Activated CD8-positive, alpha-beta T cell treated with anti-CD3 and anti-CD28 coated beads for 36 hours (primary cell): ENCODE measurements around the gene GRAMD2B. TPM values are rescaled to one million over a fixed set of nuclear protein-coding genes. Genes with fewer than 3 reads are reported as not detected.

ENCODE experiments used
- ATAC-seq: fragments of 200-7000 bp; cut with Tn5 transposase; one replicate; pipeline ENCODE4 v1.10.0; 2021; ENCODE audit warnings: mild to moderate bottlenecking, moderate library complexity
- CTCF ChIA-PET: fragments of 350-600 bp; sonication (Branson Sonifier 250); formaldehyde crosslinking; loops from one replicate; lab custom pipeline; 2021; ENCODE audit warnings: antibody characterized with exemption; lab: Charles Lee
- POLR2A ChIA-PET: fragments of 350-600 bp; sonication (Branson Sonifier 250); formaldehyde crosslinking; loops from one replicate; lab custom pipeline; 2021; ENCODE audit warnings: antibody characterized with exemption; lab: Charles Lee
- DNase-seq: peaks from one replicate; pipeline ENCODE4 v3.0.0-alpha.2; 2020
- H3K27ac Mint-ChIP-seq: one replicate; pipeline ENCODE4 v1.8.0; 2021; ENCODE audit warnings: mild to moderate bottlenecking, mixed read lengths
- H3K27me3 Mint-ChIP-seq: one replicate; pipeline ENCODE4 v1.8.0; 2021; ENCODE audit warnings: mixed read lengths
- H3K36me3 Mint-ChIP-seq: one replicate; pipeline ENCODE4 v1.8.0; 2021; ENCODE audit warnings: low read depth, mixed read lengths
- H3K4me1 Mint-ChIP-seq: one replicate; pipeline ENCODE4 v1.8.0; 2021; ENCODE audit warnings: low read depth, mixed read lengths
- H3K4me3 Mint-ChIP-seq: one replicate; pipeline ENCODE4 v1.8.0; 2021; ENCODE audit warnings: mild to moderate bottlenecking, moderate library complexity, mixed read lengths
- H3K9me3 Mint-ChIP-seq: one replicate; pipeline ENCODE4 v1.8.0; 2021; ENCODE audit warnings: mixed read lengths
- CTCF ChIP-seq: fragments of 200-600 bp; IDR thresholded peaks from one replicate; pipeline ENCODE4 v1.8.0; 2022; ENCODE audit warnings: antibody characterized with exemption, mild to moderate bottlenecking
- intact Hi-C: fragments of 100-400 bp; cut with micrococcal nuclease; formaldehyde crosslinking; loops from one replicate; pipeline ENCODE4 v1.10.0; 2022
- total RNA-seq, 2 experiments: library from RNA; stranded (reverse); gene quantifications; one replicate each; pipeline ENCODE4 v1.2.3, GENCODE V29; 2021

The GRAMD2B gene
- total RNA-seq, 2 experiments from 2014 or later = 8.0 to 8.4 TPM

DNA sequence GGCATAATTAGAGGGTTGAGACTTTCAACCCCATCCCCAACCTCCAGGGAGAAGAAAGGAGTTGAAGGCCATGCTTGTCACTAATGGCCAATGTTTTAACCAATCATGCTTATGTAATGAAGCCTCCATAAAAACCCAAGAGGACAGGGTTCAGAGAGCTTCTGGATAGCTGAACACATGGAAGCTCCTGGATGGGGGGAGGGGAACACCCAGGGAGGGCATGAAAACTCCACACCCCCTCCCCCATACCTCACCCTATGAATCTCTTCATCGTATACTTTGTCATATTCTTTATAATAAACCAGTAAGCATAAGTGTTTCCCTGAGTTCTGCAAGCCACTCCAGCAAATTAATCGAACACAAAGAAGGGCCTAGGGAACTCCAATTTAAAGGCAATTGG is 90.1 kb downstream of the GRAMD2B start:
- Mint-ChIP-seq H3K27me3 (no peaks in the 10 kb centered on the region), H3K4me1 (peaks cover 22% of the 10 kb centered on the region), H3K36me3 (no peaks in the 10 kb centered on the region), H3K9me3 (no peaks in the 10 kb centered on the region), H3K4me3 (no peak overlapping the region), H3K27ac (no peak overlapping the region)
- ChIA-PET CTCF (interaction anchor here (1.3 to 2.5 kb wide), 3 partner anchors 13 to 174 kb away, joined by 3 to 17 read pairs (median 8); no protein-coding TSS in a partner anchor), POLR2A (no interaction called here)
- TF ChIP-seq CTCF = no peak
- intact Hi-C loops = no loop called here
- ATAC-seq (no peak), DNase-seq (no peak)

GRCh38 chr5:126513703-126514102 is 90.5 kb downstream of the GRAMD2B start:
- H3K4me1 Mint-ChIP-seq = peaks cover 18% of the 10 kb centered on the region
- H3K27me3 Mint-ChIP-seq = no peaks in the 10 kb centered on the region
- ChIA-PET CTCF (interaction anchor here (1.9 to 2.5 kb wide), 2 partner anchors 13 to 26 kb away, joined by 8 to 17 read pairs; no protein-coding TSS in a partner anchor), POLR2A (no interaction called here)
- TF ChIP-seq CTCF = no peak
- DNase-seq = no peak
- ATAC-seq = no peak
- H3K36me3 Mint-ChIP-seq = no peaks in the 10 kb centered on the region
- H3K4me3 Mint-ChIP-seq = no peak overlapping the region
- intact Hi-C loops = no loop called here
- H3K9me3 Mint-ChIP-seq = no peaks in the 10 kb centered on the region
- H3K27ac Mint-ChIP-seq = no peak overlapping the region

GRCh38 chr5:126514131-126514557 is 90.9 kb downstream of the GRAMD2B start:
- Mint-ChIP-seq H3K36me3 (no peaks in the 10 kb centered on the region), H3K4me3 (no peak overlapping the region), H3K9me3 (no peaks in the 10 kb centered on the region), H3K27me3 (no peaks in the 10 kb centered on the region), H3K4me1 (peaks cover 14% of the 10 kb centered on the region), H3K27ac (no peak overlapping the region)
- ChIA-PET POLR2A (no interaction called here), CTCF (no interaction called here)
- DNase-seq (no peak), ATAC-seq (no peak)
- intact Hi-C loops = no loop called here
- no peak for TF ChIP-seq CTCF

DNA sequence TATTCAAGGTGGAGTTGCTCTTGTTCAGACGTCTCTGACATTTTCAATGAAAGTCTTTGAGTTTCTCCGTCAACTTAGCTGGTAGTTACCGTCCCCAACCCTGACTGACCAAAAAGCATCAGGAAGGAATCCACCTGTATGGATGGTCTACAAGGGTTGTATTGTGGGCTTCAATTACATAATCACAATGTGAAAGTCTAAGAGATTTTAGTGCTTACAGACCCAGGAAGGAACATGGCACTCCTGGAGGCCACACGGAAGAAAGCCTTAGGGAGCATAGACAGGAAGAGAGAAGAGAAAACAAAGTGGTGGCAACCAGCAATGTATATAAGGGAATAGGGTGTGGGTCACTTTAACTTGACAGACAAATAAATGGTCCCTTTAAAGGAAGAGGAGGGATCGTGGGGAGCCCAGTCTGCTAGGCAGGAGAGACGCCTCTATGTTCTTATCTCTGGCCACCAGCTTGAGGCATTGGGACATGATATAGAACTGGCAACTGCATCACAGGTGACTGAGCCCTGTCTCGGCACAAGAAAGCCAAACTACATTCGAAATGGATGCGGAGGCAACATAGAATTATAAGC is 91.4 kb downstream of the GRAMD2B start:
- POLR2A ChIA-PET = no interaction called here
- Mint-ChIP-seq H3K4me1 (peaks cover 10% of the 10 kb centered on the region), H3K27ac (no peak overlapping the region), H3K4me3 (no peak overlapping the region), H3K9me3 (no peaks in the 10 kb centered on the region), H3K36me3 (no peaks in the 10 kb centered on the region), H3K27me3 (no peaks in the 10 kb centered on the region)
- ATAC-seq = no peak
- CTCF ChIA-PET = no interaction called here
- intact Hi-C loops = no loop called here
- no peak for TF ChIP-seq CTCF
- no peak for DNase-seq

- intact Hi-C loops = no loop called here
- ChIA-PET POLR2A (no interaction called here), CTCF (interaction anchor here (1.2 to 2.2 kb wide), 2 partner anchors 16 to 177 kb away, joined by 5 read pairs; no protein-coding TSS in a partner anchor)
- no peak for DNase-seq
- H3K27me3 Mint-ChIP-seq = no peaks in the 10 kb centered on the region
- no peaks in the 10 kb centered on the region for H3K9me3 Mint-ChIP-seq
- H3K27ac Mint-ChIP-seq = no peak overlapping the region
- no peaks in the 10 kb centered on the region for H3K36me3 Mint-ChIP-seq
- no peak for TF ChIP-seq CTCF
- no peak overlapping the region for H3K4me3 Mint-ChIP-seq
- no peak for ATAC-seq
- H3K4me1 Mint-ChIP-seq = peaks cover 11% of the 10 kb centered on the region
These were observed 92.1 kb downstream of the GRAMD2B start for GRCh38 chr5:126515337-126515736.
